ENCODE data around the gene SLC2A9.

- TF ChIP-seq CTCF (IDR thresholded peaks at IDR 0.05; ENCODE audit: insufficient read depth, low read depth, low read length) (no peak), EZH2 (IDR thresholded peaks at IDR 0.05; ENCODE audit: insufficient read depth, low read length) (no peak)
These were observed 85.1 kb downstream of the SLC2A9 start for GRCh38 chr4:9936129-9936644.

All from astrocyte (in vitro differentiated cells and primary cell).